SU-DHL-6 (cell line): ENCODE data around the gene ASTN2.

Source experiments
- H2AFZ ChIP-seq: fragments of 200-600 bp; sonication (generic); 2 replicates; pipeline ENCODE4 v1.6.1; 2014; ENCODE audit warnings: low read depth, mild to moderate bottlenecking, moderate library complexity, mixed read lengths, antibody characterized with exemption, low read length; ENCODE audit not compliant: severe bottlenecking
- H3F3A ChIP-seq: fragments of 200-600 bp; shearing (Covaris generic); 2 replicates; pipeline ENCODE4 v1.6.0; 2016; ENCODE audit warnings: antibody characterized with exemption, mild to moderate bottlenecking; ENCODE audit not compliant: insufficient read depth
- H3K27ac ChIP-seq: fragments of 200-600 bp; sonication (generic); 2 replicates; pipeline ENCODE4 v1.5.1; 2016; ENCODE audit warnings: low read depth, mild to moderate bottlenecking, low read length, moderate library complexity, mixed read lengths
- H3K27me3 ChIP-seq: fragments of 200-600 bp; sonication (generic), shearing (Covaris generic); 2 replicates; pipeline ENCODE4 v1.6.0; 2014; ENCODE audit warnings: mild to moderate bottlenecking, low read length
- H3K36me3 ChIP-seq: fragments of 200-600 bp; sonication (generic); 2 replicates; pipeline ENCODE4 v1.6.1; 2014; ENCODE audit warnings: mild to moderate bottlenecking, low read length, mixed read lengths
- H3K4me2 ChIP-seq: fragments of 300-600, 200-600 bp; shearing (Covaris generic), sonication (generic); 2 replicates; pipeline ENCODE4 v1.6.0; 2014; ENCODE audit warnings: low read length, low read depth, mild to moderate bottlenecking; ENCODE audit not compliant: poor library complexity, severe bottlenecking
- H3K4me3 ChIP-seq: fragments of 200-600 bp; sonication (generic); 2 replicates; pipeline ENCODE4 v1.5.1; 2014; ENCODE audit warnings: antibody characterized with exemption, low read length, mild to moderate bottlenecking, mixed read lengths; ENCODE audit not compliant: insufficient read depth, poor library complexity, severe bottlenecking
- H3K79me2 ChIP-seq: fragments of 200-600 bp; sonication (generic); 2 replicates; pipeline ENCODE4 v1.6.1; 2014; ENCODE audit warnings: mild to moderate bottlenecking, low read length, moderate library complexity; ENCODE audit not compliant: insufficient read depth
- H3K9ac ChIP-seq: fragments of 200-600 bp; sonication (generic); 2 replicates; pipeline ENCODE4 v1.7.0; 2014; ENCODE audit warnings: mild to moderate bottlenecking, low read length
- H3K9me2 ChIP-seq: fragments of 200-600 bp; sonication (generic); replicated peaks from 2 replicates; pipeline ENCODE4 v1.6.1; 2014; ENCODE audit warnings: low read length; ENCODE audit not compliant: insufficient read depth
- H3K9me3 ChIP-seq: fragments of 200-600 bp; sonication (generic); 2 replicates; pipeline ENCODE4 v1.6.1; 2014; ENCODE audit warnings: low read length, mixed read lengths; ENCODE audit not compliant: insufficient read depth
- H4K20me1 ChIP-seq: fragments of 200-600 bp; sonication (generic); 2 replicates; pipeline ENCODE4 v1.6.1; 2014; ENCODE audit warnings: low read depth, mild to moderate bottlenecking, antibody characterized with exemption, low read length, moderate library complexity, mixed read lengths
- CTCF ChIP-seq: fragments of 200-600 bp; sonication (generic); IDR thresholded peaks from one replicate; pipeline ENCODE4 v1.5.1; 2017; ENCODE audit warnings: antibody characterized with exemption, mild to moderate bottlenecking, low read length, moderate library complexity; ENCODE audit not compliant: insufficient read depth, poor library complexity, severe bottlenecking
- EZH2phosphoT487 ChIP-seq: fragments of 200-600 bp; sonication (generic), shearing (Covaris generic); conservative IDR thresholded peaks from 2 replicates; pipeline ENCODE4 v1.6.1; 2018; ENCODE audit warnings: mild to moderate bottlenecking, antibody characterized with exemption, low read length, moderate library complexity, mixed read lengths

Gene ASTN2

GRCh38 chr9:116464423-116464822 lies 950.4 kb downstream of the ASTN2 start:
- Histone ChIP-seq H3K4me2 (no peak overlapping the region), H3K4me3 (no peak overlapping the region), H3K79me2 (no peaks in the 10 kb centered on the region), H2AFZ (no peak overlapping the region), H4K20me1 (no peaks in the 10 kb centered on the region), H3K9me3 (no peaks in the 10 kb centered on the region), H3K27me3 (no peaks in the 10 kb centered on the region), H3K9me2 (no peaks in the 10 kb centered on the region), H3F3A (no peaks in the 10 kb centered on the region), H3K36me3 (no peaks in the 10 kb centered on the region), H3K27ac (no peak overlapping the region), H3K9ac (no peak overlapping the region)
- TF ChIP-seq CTCF = no peak

DNA sequence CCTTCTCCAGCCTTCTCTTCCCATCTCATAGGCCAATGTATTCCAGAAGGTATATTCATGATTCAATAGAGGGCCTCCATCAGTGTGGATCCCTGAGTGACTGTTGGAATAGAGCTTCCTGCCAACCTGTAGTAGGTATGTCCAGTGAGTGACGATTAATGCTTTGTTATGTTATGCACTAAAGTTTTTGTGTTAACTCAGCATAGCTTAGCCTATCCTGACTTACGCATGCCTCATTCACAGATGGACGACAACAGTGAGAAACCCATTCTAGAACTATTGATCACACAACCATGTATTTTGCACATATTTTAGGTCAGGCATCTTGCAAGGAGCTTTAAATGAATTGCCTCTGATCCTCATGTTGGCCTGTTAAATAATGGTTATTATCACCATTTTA lies 953.2 kb downstream of the ASTN2 start:
- Histone ChIP-seq H3F3A (no peaks in the 10 kb centered on the region), H2AFZ (no peak overlapping the region), H3K9me3 (no peaks in the 10 kb centered on the region), H3K4me3 (no peak overlapping the region), H3K4me2 (no peak overlapping the region), H3K9me2 (no peaks in the 10 kb centered on the region), H3K9ac (no peak overlapping the region), H3K27ac (no peak overlapping the region), H3K27me3 (no peaks in the 10 kb centered on the region), H4K20me1 (no peaks in the 10 kb centered on the region), H3K79me2 (no peaks in the 10 kb centered on the region), H3K36me3 (no peaks in the 10 kb centered on the region)
- TF ChIP-seq EZH2phosphoT487 (no peak), CTCF (no peak)

GRCh38 chr9:116460026-116460425 lies 954.8 kb downstream of the ASTN2 start:
- Histone ChIP-seq H3K4me2 (no peak overlapping the region), H3K9me2 (no peaks in the 10 kb centered on the region), H3K36me3 (no peaks in the 10 kb centered on the region), H2AFZ (no peak overlapping the region), H3K9ac (no peak overlapping the region), H4K20me1 (no peaks in the 10 kb centered on the region), H3K4me3 (no peak overlapping the region), H3F3A (no peaks in the 10 kb centered on the region), H3K79me2 (no peaks in the 10 kb centered on the region), H3K27ac (no peak overlapping the region), H3K9me3 (no peaks in the 10 kb centered on the region), H3K27me3 (no peaks in the 10 kb centered on the region)
- TF ChIP-seq EZH2phosphoT487 (no peak), CTCF (no peak)

- Histone ChIP-seq H3K4me3 (no peak overlapping the region), H3K27ac (no peak overlapping the region), H3K79me2 (no peaks in the 10 kb centered on the region), H3K4me2 (no peak overlapping the region), H2AFZ (no peak overlapping the region), H4K20me1 (no peaks in the 10 kb centered on the region), H3F3A (no peaks in the 10 kb centered on the region), H3K27me3 (no peaks in the 10 kb centered on the region), H3K9me3 (no peaks in the 10 kb centered on the region), H3K9me2 (no peaks in the 10 kb centered on the region), H3K9ac (no peak overlapping the region), H3K36me3 (no peaks in the 10 kb centered on the region)
- TF ChIP-seq CTCF (no peak), EZH2phosphoT487 (no peak)
Measured at GRCh38 chr9:116459576-116459975, 955.3 kb downstream of the ASTN2 start.
